Lower leg skin (tissue), 4 donors: Measurements from ENCODE around the gene PKD1L1. TPM values are rescaled to one million over a fixed set of nuclear protein-coding genes. Genes with fewer than 3 reads are reported as not detected.
"Not testable (repeated sequence)": the region's sequence is repeated elsewhere in the genome, so short reads cannot be mapped to it uniquely, and the experiment has no call there.

Experiments used
- DNase-seq, 2 donors: peaks; one replicate each; pipeline ENCODE4 v3.0.0-alpha.2; 2019; ENCODE audit warnings: low spot score in 2 of 2
- H3K4me3 ChIP-seq: fragments of 200-600 bp; sonication (generic); 2 replicates; pipeline ENCODE4 v1.5.1; 2017; ENCODE audit warnings: mild to moderate bottlenecking, low read depth; ENCODE audit not compliant: poor library complexity, severe bottlenecking
- CTCF ChIP-seq, 3 donors: fragments of 450-650 bp; IDR thresholded peaks; one replicate each; pipeline ENCODE4 v1.5.1; 2016; ENCODE audit warnings: antibody characterized with exemption in 3 of 3, mild to moderate bottlenecking in 3 of 3, moderate library complexity in 2 of 3
- POLR2A ChIP-seq, 2 donors: fragments of 450-650 bp; IDR thresholded peaks; one replicate each; pipeline ENCODE4 v1.6.1; 2016 to 2017; ENCODE audit warnings: antibody characterized with exemption in 2 of 2, mild to moderate bottlenecking in 1 of 2, moderate library complexity in 1 of 2
- WGBS, 2 donors: methylation state at CpG; one replicate each; pipeline ENCODE4 v1.1.5; 2018; 5-methylcytosine and 5-hydroxymethylcytosine counted together
- intact Hi-C: fragments of 100-400 bp; cut with DNase I; formaldehyde crosslinking; loops from one replicate; pipeline ENCODE4 v1.15.0; 2023; ENCODE audit warnings: low total_unique reads
- total RNA-seq, 4 donors: library from RNA; depleted of rRNA; stranded (reverse); fragments of >200 nt; gene quantifications; one replicate each; pipeline ENCODE4 v1.1.0, GENCODE V29; 2016

Gene PKD1L1
- total RNA-seq: under 1 TPM; 0.04 to 0.12 (median 0.07) TPM

DNA sequence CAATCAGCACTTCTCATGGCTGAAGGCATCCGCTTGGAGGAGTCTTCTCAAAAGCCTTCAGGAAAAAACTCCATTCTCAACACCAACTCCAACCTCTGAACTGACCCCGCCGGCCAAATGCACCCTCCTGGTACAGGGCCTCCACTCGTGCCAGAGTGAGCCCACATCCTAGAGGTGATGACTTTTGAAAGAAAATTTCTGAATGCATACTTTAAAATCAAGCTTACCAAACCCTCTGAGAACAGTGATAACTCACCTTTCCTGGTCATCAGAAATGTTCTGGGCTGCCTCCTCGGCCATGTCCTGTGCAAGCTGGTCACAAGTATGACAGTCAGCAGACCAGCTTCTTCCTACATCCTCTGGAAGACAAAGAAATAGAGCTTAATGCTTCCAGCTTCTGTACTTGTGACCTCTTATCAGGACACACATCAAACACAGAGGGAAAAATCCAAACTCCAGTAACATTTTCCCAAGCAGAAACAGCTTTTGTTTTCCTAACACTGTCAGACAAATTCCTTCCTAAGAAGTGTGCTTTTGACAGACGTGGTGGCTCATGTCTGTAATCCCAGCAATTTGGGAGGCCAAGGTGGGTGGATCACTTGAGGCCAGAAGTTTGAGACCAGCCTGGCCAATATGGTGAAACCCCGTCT, at the start of gene PKD1L1:
Gene PKD1L1 (minus strand): TSS at position 326 of the 650 bp plus-strand sequence. CDS start 26 bp downstream, at position 300.
- intact Hi-C loops: loop anchor here (5.0 kb wide), 1 partner anchor 164 kb away; no protein-coding TSS in a partner anchor
- H3K4me3 ChIP-seq: no peak within 1 kb of the TSS
- 70 to 82% methylated on average over 7 of the region's 7 CpGs for WGBS, 2 donors
- no peak for TF ChIP-seq POLR2A (IDR thresholded peaks at IDR 0.05)
- TF ChIP-seq CTCF (IDR thresholded peaks at IDR 0.05): no peak
- peak in 1 of 2 donors; percentile 70 for DNase-seq

DNA sequence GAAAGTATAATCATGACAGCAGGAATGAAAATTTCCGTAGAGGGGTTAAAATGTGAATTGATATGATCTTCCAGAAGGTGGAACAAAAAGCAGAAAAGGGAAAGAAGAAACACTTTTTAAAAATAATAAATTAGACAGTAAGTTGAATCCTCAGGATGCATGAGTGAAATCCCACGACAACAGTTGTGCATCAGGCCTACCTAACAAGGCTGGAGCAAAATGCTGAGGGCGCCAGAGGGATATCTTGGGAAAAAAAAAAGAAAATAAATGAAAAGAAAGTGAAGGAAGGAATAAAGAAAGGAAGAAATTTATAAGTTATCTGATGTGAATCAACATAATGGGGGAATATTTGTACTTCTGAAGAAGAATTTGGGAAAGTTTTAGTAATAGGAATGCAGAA, 44.2 kb upstream of the PKD1L1 start:
- TF ChIP-seq CTCF (IDR thresholded peaks at IDR 0.05): no peak
- TF ChIP-seq POLR2A (IDR thresholded peaks at IDR 0.05): no peak
- no peak overlapping the region for H3K4me3 ChIP-seq
- intact Hi-C loops: loop anchor here (10.0 kb wide), 1 partner anchor 112 kb away; no protein-coding TSS in a partner anchor
- WGBS, 2 donors: 77 to 81% methylated on average over 3 of the region's 3 CpGs
- no peak for DNase-seq

- WGBS, 2 donors: 1 to 4% methylated on average over 26 of the region's 26 CpGs
- peak overlapping the region; percentile 34 for H3K4me3 ChIP-seq
- TF ChIP-seq CTCF (IDR thresholded peaks at IDR 0.05) (no peak), POLR2A (IDR thresholded peaks at IDR 0.05) (no peak)
- intact Hi-C loops: loop anchor here (10.0 kb wide), 1 partner anchor 113 kb away; no protein-coding TSS in a partner anchor
- DNase-seq: peak; percentile 86 to 98
These were observed 43.6 kb upstream of the PKD1L1 start for GRCh38 chr7:47991741-47992311.

- no peak for TF ChIP-seq POLR2A (IDR thresholded peaks at IDR 0.05)
- TF ChIP-seq CTCF (IDR thresholded peaks at IDR 0.05): no peak
- 82 to 88% methylated on average over 1 of the region's 1 CpG for WGBS, 2 donors
- H3K4me3 ChIP-seq: no peak overlapping the region
- intact Hi-C loops: loop anchor here (10.0 kb wide), 1 partner anchor 114 kb away; no protein-coding TSS in a partner anchor
- no peak for DNase-seq
These were observed 43.0 kb upstream of the PKD1L1 start for GRCh38 chr7:47991270-47991669.

DNA sequence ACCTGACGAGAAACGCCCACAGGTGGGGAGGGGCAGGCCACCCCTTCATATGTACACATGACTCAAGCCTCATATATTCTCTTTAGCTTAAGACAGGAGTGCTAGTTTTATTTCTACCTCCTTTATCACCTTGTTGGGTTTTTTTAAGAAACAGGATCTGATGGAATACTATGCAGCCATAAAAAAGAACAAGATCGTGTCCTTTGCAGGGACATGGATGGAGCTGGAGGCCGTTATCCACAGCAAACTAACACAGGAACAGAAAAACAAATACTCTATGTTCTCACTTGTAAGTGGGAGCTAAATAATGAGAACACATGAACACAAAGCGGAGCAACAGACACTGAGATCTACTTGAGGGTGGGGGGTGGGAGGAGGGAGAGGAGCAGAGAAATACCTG, 42.3 kb upstream of the PKD1L1 start:
- 96 to 98% methylated on average over 5 of the region's 5 CpGs for WGBS, 2 donors
- no peak overlapping the region for H3K4me3 ChIP-seq
- intact Hi-C loops: loop anchor here (10.0 kb wide), 1 partner anchor 114 kb away; no protein-coding TSS in a partner anchor
- no peak for TF ChIP-seq CTCF (IDR thresholded peaks at IDR 0.05)
- TF ChIP-seq POLR2A (IDR thresholded peaks at IDR 0.05): no peak
- DNase-seq: no peak

DNA sequence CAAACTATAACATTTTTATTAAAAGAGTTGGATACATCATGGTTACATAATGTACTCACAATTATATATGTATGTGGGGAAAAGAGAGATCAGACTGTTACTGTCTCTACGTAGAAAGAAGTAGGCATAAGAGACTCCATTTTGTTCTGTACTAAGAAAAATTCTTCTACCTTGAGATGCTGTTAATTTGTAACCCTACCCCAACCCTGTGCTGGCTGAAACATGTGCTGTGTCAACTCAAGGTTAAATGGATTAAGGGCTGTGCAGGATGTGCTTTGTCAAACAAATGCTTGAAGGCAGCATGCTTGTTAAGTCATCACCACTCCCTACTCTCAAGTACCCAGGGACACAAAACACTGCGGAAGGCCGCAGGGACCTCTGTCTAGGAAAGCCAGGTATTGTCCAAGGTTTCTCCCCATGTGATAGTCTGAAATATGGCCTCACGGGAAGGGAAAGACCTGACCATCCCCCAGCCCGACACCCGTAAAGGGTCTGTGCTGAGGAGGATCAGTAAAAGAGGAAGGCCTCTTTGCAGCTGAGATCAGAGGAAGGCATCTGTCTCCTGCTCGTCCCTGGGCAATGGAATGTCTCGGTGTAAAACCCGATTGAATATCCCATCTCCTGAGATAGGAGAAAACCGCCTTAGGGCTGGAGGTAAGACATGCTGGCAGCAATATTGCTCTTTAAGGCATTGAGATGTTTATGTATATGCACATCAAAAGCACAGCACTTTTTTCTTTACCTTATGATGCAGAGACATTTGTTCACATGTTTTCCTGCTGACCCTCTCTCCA, 41.5 kb upstream of the PKD1L1 start:
- DNase-seq, H3K4me3 ChIP-seq: not testable (repeated sequence)
- WGBS, 2 donors: 77 to 79% methylated on average over 10 of the region's 10 CpGs
- intact Hi-C loops: loop anchor here (10.0 kb wide), 1 partner anchor 115 kb away; no protein-coding TSS in a partner anchor
